ENCODE results near the gene GBA2.

The GBA2 gene

GRCh38 chr9:35738186-35738585 lies 10.8 kb downstream of the GBA2 start:
- no peak for DNase-seq (ENCODE audit: low spot score)

- DNase-seq (ENCODE audit: low spot score), result no peak
Observed at GRCh38 chr9:35737143-35737542, 11.9 kb downstream of the GBA2 start.

GRCh38 chr9:35736201-35736633 lies 12.8 kb downstream of the GBA2 start:
- DNase-seq (ENCODE audit: low spot score), result peak; percentile 79

- no peak for DNase-seq (ENCODE audit: low spot score)
Observed at GRCh38 chr9:35734096-35734495, 14.9 kb downstream of the GBA2 start.

- DNase-seq (ENCODE audit: low spot score), result peak; percentile 18
Observed at GRCh38 chr9:35732800-35733541, 16.1 kb downstream of the GBA2 start.

DNA sequence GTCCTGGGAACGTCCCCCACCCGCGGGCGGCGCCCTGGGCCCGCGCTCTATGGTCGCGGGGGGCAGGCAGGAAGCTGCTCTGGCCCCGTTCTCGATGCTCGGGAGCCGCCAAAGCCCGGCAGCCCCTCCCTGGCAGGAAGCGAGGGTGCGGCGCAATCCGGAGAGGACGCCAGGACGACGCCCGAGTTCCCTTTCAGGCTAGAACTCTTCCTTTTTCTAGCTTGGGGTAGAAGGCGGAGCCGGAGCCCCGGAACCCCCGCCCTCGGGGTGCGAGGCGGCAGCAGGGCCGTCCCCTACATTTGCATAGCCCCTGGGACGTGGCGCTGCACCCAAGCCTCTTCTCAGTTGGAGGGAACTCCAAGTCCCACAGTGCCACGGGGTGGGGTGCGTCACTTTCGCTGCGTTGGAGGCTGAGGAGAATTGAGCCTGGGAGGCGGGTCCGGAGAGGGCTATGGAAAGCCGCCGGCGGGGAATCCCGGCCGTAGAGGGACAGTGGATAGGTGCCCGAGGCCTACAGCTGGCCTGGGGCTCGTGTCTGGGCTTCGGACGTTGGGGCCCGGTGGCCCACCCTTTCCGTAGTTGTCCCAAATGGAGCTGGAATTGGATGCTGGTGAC lies 16.7 kb downstream of the GBA2 start, which contains the start of the genes CREB3 and TLN1:
CREB3 (plus strand) TSS at position 482 of the 615 bp plus-strand sequence; CDS start at position 589, 107 bp downstream.
TLN1 (minus strand) TSS at position 11 of the 615 bp plus-strand sequence. CDS start 6,501 bp downstream, outside the sequence.
- peak; percentile 99 for DNase-seq (ENCODE audit: low spot score)

DNA sequence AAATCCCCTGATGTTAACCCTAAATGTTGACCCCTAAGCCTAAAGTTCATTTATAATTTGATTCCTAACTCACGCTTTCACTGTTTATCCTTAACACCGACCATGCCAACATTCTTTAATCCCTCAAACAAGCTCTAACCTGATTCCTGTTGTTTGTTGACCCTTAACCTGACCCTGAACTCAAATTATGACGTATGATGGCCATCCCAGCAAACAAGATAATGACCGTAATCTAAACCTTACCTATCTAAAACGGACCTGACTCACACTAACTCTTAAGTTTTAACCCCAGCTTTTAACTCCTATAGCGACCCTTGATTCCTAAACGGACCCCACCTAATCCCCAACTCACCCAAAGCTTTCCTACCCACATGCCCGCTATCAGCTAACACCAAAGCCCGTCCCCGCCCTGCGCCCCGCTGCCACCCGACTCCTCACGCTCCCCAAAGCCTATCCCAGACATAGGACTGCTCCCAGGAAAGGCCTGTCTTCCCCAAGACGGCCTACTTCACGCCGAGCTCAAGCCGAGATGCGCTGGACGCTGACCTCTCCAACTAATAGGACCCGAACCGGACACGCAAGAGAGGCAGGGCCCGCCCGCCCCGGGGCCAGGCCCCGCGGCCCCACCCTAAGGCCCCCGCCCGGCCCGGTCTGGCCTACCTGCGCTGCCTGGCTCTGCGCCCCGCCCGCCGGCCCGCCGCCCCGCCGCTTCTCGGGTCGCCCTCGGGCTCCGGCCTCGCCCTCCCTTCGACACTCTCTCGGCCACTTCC lies 17.4 kb downstream of the GBA2 start:
- DNase-seq (ENCODE audit: low spot score), result no peak

DNA sequence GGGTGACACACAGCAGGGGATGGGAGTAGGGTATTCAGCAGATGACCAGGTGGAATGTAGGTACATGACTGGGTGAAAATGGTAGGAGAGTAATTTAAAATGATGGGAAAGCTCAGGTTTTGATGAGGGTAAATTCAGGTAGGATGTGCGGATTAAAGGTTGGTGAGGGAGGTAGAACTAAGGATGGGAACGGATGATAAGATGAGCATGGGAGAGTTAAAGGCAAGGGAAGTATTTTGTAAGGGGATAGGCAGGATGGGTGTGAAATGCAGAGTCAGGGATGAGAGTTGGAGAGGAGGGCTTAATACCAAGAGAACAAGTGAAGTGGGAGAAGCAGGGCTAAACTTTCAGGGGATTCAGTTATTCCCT lies 18.6 kb downstream of the GBA2 start:
- no peak for DNase-seq (ENCODE audit: low spot score)

GRCh38 chr9:35729700-35730485 lies 19.1 kb downstream of the GBA2 start:
- DNase-seq (ENCODE audit: low spot score), result peak; percentile 50

GRCh38 chr9:35729101-35729500 lies 19.9 kb downstream of the GBA2 start:
- no peak for DNase-seq (ENCODE audit: low spot score)

DNA sequence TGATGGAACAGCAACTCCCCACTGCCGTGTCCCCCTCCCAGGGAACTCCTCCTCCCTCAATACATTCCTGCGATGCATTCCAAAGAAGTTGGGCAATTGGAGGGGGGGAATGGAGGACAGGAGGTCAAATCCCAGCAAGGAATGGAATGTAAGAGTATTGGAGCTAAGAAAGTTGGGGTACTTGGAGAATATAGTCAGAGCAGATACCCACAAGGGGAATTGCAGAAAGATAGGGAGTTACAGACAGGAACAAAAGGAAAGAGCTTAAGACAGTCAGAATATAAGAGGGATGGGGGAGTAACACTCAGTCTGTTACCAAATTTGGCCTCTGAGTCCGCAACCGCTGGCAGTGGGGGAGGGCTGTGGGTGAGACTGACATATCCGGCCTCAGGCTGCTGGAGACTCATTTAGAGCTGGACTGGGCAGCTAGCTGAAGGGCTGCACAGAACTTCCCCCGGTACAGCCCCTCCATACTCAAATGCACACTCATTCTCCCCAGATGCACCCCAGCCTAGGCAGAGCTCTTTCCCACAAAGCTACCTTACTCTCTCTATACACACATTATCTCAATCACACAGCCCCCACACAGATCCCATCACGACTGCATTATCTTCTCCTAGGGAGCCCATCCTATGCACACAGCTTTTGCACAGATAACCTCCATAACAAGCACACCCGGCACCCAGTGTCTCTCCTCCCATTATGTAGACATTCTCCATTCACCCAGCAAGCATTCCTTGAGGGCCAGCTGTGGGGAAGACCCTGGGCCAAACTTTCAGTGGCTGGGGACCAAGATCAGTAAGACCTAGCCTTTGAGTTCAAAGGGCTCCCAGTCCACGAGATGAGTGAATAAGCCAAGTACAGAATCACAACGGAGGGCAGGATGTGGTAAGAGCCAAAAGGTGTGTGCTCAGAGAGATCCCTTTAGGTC lies 20.7 kb downstream of the GBA2 start:
- DNase-seq (ENCODE audit: low spot score), result peak; percentile 46

- no peak for DNase-seq (ENCODE audit: low spot score)
Observed at GRCh38 chr9:35727676-35728040, 21.4 kb downstream of the GBA2 start.

- DNase-seq (ENCODE audit: low spot score), result peak; percentile 35
Observed at GRCh38 chr9:35726931-35727330, 22.1 kb downstream of the GBA2 start.

DNA sequence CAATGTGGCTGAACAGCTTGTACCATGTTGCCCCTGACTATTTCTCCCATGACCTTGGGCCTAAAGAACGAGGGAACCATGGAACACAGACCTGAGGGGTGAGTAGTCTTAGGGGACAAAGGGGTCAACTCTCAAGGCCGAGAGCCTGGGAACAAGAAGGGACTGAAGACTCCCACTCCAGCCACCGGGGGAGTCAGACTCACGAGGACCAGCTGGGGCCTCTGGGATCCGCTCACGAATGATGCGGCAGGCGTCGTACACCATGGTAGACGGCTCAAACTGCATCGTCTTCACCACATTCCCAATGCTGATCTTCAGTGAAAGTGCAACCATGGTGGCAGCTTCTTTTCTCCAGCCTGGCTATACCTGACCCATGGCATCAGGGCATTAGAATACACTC lies 23.7 kb downstream of the GBA2 start:
- no peak for DNase-seq (ENCODE audit: low spot score)

- no peak for DNase-seq (ENCODE audit: low spot score)
Observed at GRCh38 chr9:35723908-35724307, 25.1 kb downstream of the GBA2 start.

- DNase-seq (ENCODE audit: low spot score), result no peak
Observed at GRCh38 chr9:35723426-35723825, 25.6 kb downstream of the GBA2 start.

DNA sequence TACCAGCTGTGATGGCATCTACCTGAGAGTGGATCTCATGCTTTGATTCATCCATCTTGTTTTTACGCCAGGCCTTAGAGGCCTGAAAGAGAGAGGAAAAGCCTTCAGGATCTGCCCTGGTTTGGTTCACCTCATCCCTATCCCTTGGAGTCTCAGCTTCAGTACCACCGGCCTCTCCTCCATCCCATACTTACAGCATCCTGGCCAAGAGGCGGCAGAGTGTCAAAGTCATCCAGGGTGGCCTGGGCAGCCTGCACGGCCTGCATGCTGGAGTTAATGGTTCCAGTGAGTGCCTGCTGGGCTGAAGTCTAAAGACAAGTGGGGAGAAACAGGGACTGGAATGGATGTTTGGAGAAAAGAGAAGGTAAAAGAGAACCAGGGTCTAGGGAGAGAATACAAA lies 29.5 kb downstream of the GBA2 start:
- no peak for DNase-seq (ENCODE audit: low spot score)

GRCh38 chr9:35718721-35719511 lies 30.1 kb downstream of the GBA2 start:
- no peak for DNase-seq (ENCODE audit: low spot score)

- DNase-seq (ENCODE audit: low spot score), result no peak
Observed at GRCh38 chr9:35717132-35717870, 31.7 kb downstream of the GBA2 start.

Measured in CD4-positive, alpha-beta T cell treated with Interleukin-2 at 100 ng/mL for 4 hours (primary cell).